ENCODE data around the gene ATP10B. TPM values are rescaled to one million over a fixed set of nuclear protein-coding genes. Genes with fewer than 3 reads are reported as not detected.

ATP10B gene
- polyA plus RNA-seq, 1 donor from 2014 or later: 1.9 TPM

- peaks cover 4% of the 10 kb centered on the region for H3F3A ChIP-seq (ENCODE audit: insufficient read depth, low read length, poor library complexity, severe bottlenecking)
- H4K20me1 ChIP-seq (ENCODE audit: insufficient read depth): no peaks in the 10 kb centered on the region
- no peak overlapping the region for H3K4me3 ChIP-seq (ENCODE audit: low read length)
- no peaks in the 10 kb centered on the region for H3K79me2 ChIP-seq (replicated peaks; ENCODE audit: insufficient read depth, low read length)
- no peaks in the 10 kb centered on the region for H3K36me3 ChIP-seq (ENCODE audit: insufficient read depth, low read length)
- H3K4me2 ChIP-seq (ENCODE audit: low read length): no peak overlapping the region
- H3K27me3 ChIP-seq (ENCODE audit: insufficient read depth, low read depth, low read length): no peaks in the 10 kb centered on the region
- no peak for TF ChIP-seq CTCF (IDR thresholded peaks at IDR 0.05; ENCODE audit: poor library complexity, severe bottlenecking)
- TF ChIP-seq REST (IDR thresholded peaks at IDR 0.05; ENCODE audit: borderline replicate concordance): no peak
- no peak for TF ChIP-seq EZH2 (IDR thresholded peaks at IDR 0.05; ENCODE audit: borderline replicate concordance, insufficient read depth, low read length, poor library complexity, severe bottlenecking)
- TF ChIP-seq EP300 (conservative IDR thresholded peaks at IDR 0.05; ENCODE audit: poor library complexity, severe bottlenecking): no peak
- TF ChIP-seq MXI1 (conservative IDR thresholded peaks at IDR 0.05; ENCODE audit: poor library complexity, severe bottlenecking): no peak
- no peak for TF ChIP-seq RAD21 (conservative IDR thresholded peaks at IDR 0.05)
- TF ChIP-seq TAF1 (IDR thresholded peaks at IDR 0.05; ENCODE audit: low read depth): no peak
- no peak for TF ChIP-seq SMC3 (conservative IDR thresholded peaks at IDR 0.05; ENCODE audit: poor library complexity)
- no peak for TF ChIP-seq POLR2AphosphoS5 (IDR thresholded peaks at IDR 0.05)
- H3K9ac ChIP-seq (ENCODE audit: low read length): no peak overlapping the region
- H3K9me2 ChIP-seq (ENCODE audit: insufficient read depth, low read length): no peaks in the 10 kb centered on the region
- peak overlapping the region; percentile 95 for H3K27ac ChIP-seq (ENCODE audit: low read length)
- H2AFZ ChIP-seq (ENCODE audit: low read depth, low read length): no peak overlapping the region
- no peaks in the 10 kb centered on the region for H3K9me3 ChIP-seq (ENCODE audit: low read length)
Observed at GRCh38 chr5:160749026-160749425, 103.0 kb downstream of the ATP10B start.

- Histone ChIP-seq H3K9me2 (ENCODE audit: insufficient read depth, low read length) (no peaks in the 10 kb centered on the region), H3K27ac (ENCODE audit: low read length) (peak overlapping the region; percentile 95), H3K4me3 (ENCODE audit: low read length) (no peak overlapping the region), H3K79me2 (replicated peaks; ENCODE audit: insufficient read depth, low read length) (no peaks in the 10 kb centered on the region), H2AFZ (ENCODE audit: low read depth, low read length) (no peak overlapping the region), H3K9me3 (ENCODE audit: low read length) (no peaks in the 10 kb centered on the region), H3K36me3 (ENCODE audit: insufficient read depth, low read length) (no peaks in the 10 kb centered on the region), H3K9ac (ENCODE audit: low read length) (peak overlapping the region; percentile 49), H4K20me1 (ENCODE audit: insufficient read depth) (no peaks in the 10 kb centered on the region), H3F3A (ENCODE audit: insufficient read depth, low read length, poor library complexity, severe bottlenecking) (peaks cover 14% of the 10 kb centered on the region), H3K4me2 (ENCODE audit: low read length) (peak overlapping the region; percentile 37), H3K27me3 (ENCODE audit: insufficient read depth, low read depth, low read length) (no peaks in the 10 kb centered on the region)
- no peak for TF ChIP-seq MXI1 (conservative IDR thresholded peaks at IDR 0.05; ENCODE audit: poor library complexity, severe bottlenecking)
- peak; percentile 43 for TF ChIP-seq RAD21 (conservative IDR thresholded peaks at IDR 0.05)
- TF ChIP-seq EP300 (conservative IDR thresholded peaks at IDR 0.05; ENCODE audit: poor library complexity, severe bottlenecking): no peak
- no peak for TF ChIP-seq TAF1 (IDR thresholded peaks at IDR 0.05; ENCODE audit: low read depth)
- TF ChIP-seq SMC3 (conservative IDR thresholded peaks at IDR 0.05; ENCODE audit: poor library complexity): no peak
- TF ChIP-seq REST (IDR thresholded peaks at IDR 0.05; ENCODE audit: borderline replicate concordance): no peak
- no peak for TF ChIP-seq CTCF (IDR thresholded peaks at IDR 0.05; ENCODE audit: poor library complexity, severe bottlenecking)
- no peak for TF ChIP-seq EZH2 (IDR thresholded peaks at IDR 0.05; ENCODE audit: borderline replicate concordance, insufficient read depth, low read length, poor library complexity, severe bottlenecking)
- TF ChIP-seq POLR2AphosphoS5 (IDR thresholded peaks at IDR 0.05): no peak
Observed at GRCh38 chr5:160747987-160748386, 104.0 kb downstream of the ATP10B start.

Measured in neural cell (in vitro differentiated cells).